ENCODE results near the gene SNAP29.

GRCh38 chr22:20825624-20826023 is 33.2 kb upstream of the SNAP29 start:
- no peak for TF ChIP-seq POLR2AphosphoS5 (IDR thresholded peaks at IDR 0.05)
- no peak for TF ChIP-seq POLR2A (IDR thresholded peaks at IDR 0.05)
- no peak for TF ChIP-seq CTCF (IDR thresholded peaks at IDR 0.05)
- TF ChIP-seq EP300 (IDR thresholded peaks at IDR 0.05): no peak

Measured in suprapubic skin (tissue), 4 donors.